HG03558 (cell line): ENCODE results near the gene WDR45.
A peak's percentile ranks its signal among the peaks of the same experiment; 100 is the strongest.
"Not testable (repeated sequence)": the region's sequence is repeated elsewhere in the genome, so short reads cannot be mapped to it uniquely, and the experiment has no call there.

Source experiments
- ATAC-seq: cut with Tn5 transposase; IDR thresholded peaks from one replicate; pipeline ENCODE4 v1.9.1; 2021; ENCODE audit warnings: moderate number of reproducible peaks; ENCODE audit not compliant: unreplicated experiment; ENCODE audit errors: extremely low read depth

Gene WDR45

GRCh38 chrX:49079489-49080428, at the start of gene WDR45:
Gene WDR45 (minus strand): TSS chrX:49079887. CDS start chrX:49078095, 1,792 bp downstream.
- no peak for ATAC-seq

- ATAC-seq, result no peak
Measured at GRCh38 chrX:49129427-49129826, 49.7 kb upstream of the WDR45 start.

GRCh38 chrX:49127742-49128258, 48.1 kb upstream of the WDR45 start:
- ATAC-seq, result not testable (repeated sequence)

- ATAC-seq, result no peak
Measured at GRCh38 chrX:49122499-49122898, 42.8 kb upstream of the WDR45 start.

- ATAC-seq, result no peak
Measured at GRCh38 chrX:49120091-49120490, 40.4 kb upstream of the WDR45 start.

- ATAC-seq, result no peak
Measured at GRCh38 chrX:49117581-49117980, 37.9 kb upstream of the WDR45 start.

- no peak for ATAC-seq
Measured at GRCh38 chrX:49116716-49117115, 37.0 kb upstream of the WDR45 start.

GRCh38 chrX:49116076-49116475, 36.4 kb upstream of the WDR45 start:
- no peak for ATAC-seq

GRCh38 chrX:49111791-49112190, 32.1 kb upstream of the WDR45 start:
- ATAC-seq, result no peak

- ATAC-seq, result no peak
Measured at GRCh38 chrX:49110417-49110816, 30.7 kb upstream of the WDR45 start.

GRCh38 chrX:49108641-49109040, 29.0 kb upstream of the WDR45 start:
- no peak for ATAC-seq

GRCh38 chrX:49106930-49107329, 27.2 kb upstream of the WDR45 start:
- ATAC-seq, result no peak

- ATAC-seq, result no peak
Measured at GRCh38 chrX:49106296-49106695, 26.6 kb upstream of the WDR45 start.

- ATAC-seq, result no peak
Measured at GRCh38 chrX:49103637-49104036, 23.9 kb upstream of the WDR45 start.

- ATAC-seq, result no peak
Measured at GRCh38 chrX:49102190-49102589, 22.5 kb upstream of the WDR45 start.

- ATAC-seq, result no peak
Measured at GRCh38 chrX:49101629-49101984, 21.9 kb upstream of the WDR45 start.

- peak; percentile 81 for ATAC-seq
Measured at GRCh38 chrX:49100704-49101628, 21.3 kb upstream of the WDR45 start.

GRCh38 chrX:49096419-49096818, 16.7 kb upstream of the WDR45 start:
- ATAC-seq, result no peak

- ATAC-seq, result no peak
Measured at GRCh38 chrX:49089553-49089952, 9.9 kb upstream of the WDR45 start.

- no peak for ATAC-seq
Measured at GRCh38 chrX:49082271-49082871, 2.7 kb upstream of the WDR45 start.
